Panc1 (cell line): ENCODE results near the gene PER2. TPM values are rescaled to one million over a fixed set of nuclear protein-coding genes. Genes with fewer than 3 reads are reported as not detected.

Experiments
- ATAC-seq: fragments of 200-7000 bp; cut with Tn5 transposase; 2 replicates; pipeline ENCODE4 v1.9.1; 2020; ENCODE audit warnings: mild to moderate bottlenecking, moderate library complexity
- BruUV-seq: library from RNA; stranded (reverse); fragments of 400-500 nt; replicated peaks from 2 replicates; lab custom pipeline; 2021; lab: Mats Ljungman, UMichigan
- CTCF ChIA-PET: fragments of 300-600 bp; sonication (Branson Sonifier 250); formaldehyde crosslinking; loops from one replicate; lab custom pipeline; 2022; ENCODE audit warnings: antibody characterized with exemption; lab: Charles Lee
- POLR2A ChIA-PET: fragments of 300-600 bp; sonication (Branson Sonifier 250); formaldehyde crosslinking; loops from one replicate; lab custom pipeline; 2022; ENCODE audit warnings: antibody characterized with exemption; lab: Charles Lee
- DNase-seq: peaks from one replicate; pipeline ENCODE4 v3.0.0-alpha.2; 2010; ENCODE audit warnings: low read depth, low spot score
- H3K27ac ChIP-seq: 2 replicates; pipeline ENCODE4 v1.5.1; 2011; ENCODE audit warnings: mild to moderate bottlenecking, low read length, inconsistent platforms
- H3K27me3 ChIP-seq: fragments of 200-500 bp; sonication (Bioruptor generic); 2 replicates; pipeline ENCODE4 v1.6.0; 2014; ENCODE audit warnings: low read length, inconsistent platforms; ENCODE audit not compliant: control insufficient read depth, insufficient read depth
- H3K36me3 ChIP-seq: fragments of 200-500 bp; sonication (Bioruptor generic); 2 replicates; pipeline ENCODE4 v1.5.1; 2014; ENCODE audit warnings: inconsistent platforms, mild to moderate bottlenecking, low read length, moderate library complexity; ENCODE audit not compliant: control insufficient read depth, insufficient read depth
- H3K4me1 ChIP-seq: 2 replicates; pipeline ENCODE4 v1.5.1; 2011; ENCODE audit warnings: inconsistent platforms, mild to moderate bottlenecking, low read length, moderate library complexity; ENCODE audit not compliant: control insufficient read depth, insufficient read depth
- H3K4me3 ChIP-seq, 2 experiments: 2 replicates each; pipeline ENCODE4 v1.5.1; 2011 to 2012; ENCODE audit warnings: low read depth in 2 of 2, low read length in 2 of 2, mild to moderate bottlenecking in 2 of 2, inconsistent platforms in 1 of 2, moderate library complexity in 1 of 2
- H3K9me3 ChIP-seq: fragments of 200-500 bp; sonication (Bioruptor generic); 2 replicates; pipeline ENCODE4 v1.5.1; 2014; ENCODE audit warnings: low read depth, mild to moderate bottlenecking, inconsistent platforms, low read length, moderate library complexity; ENCODE audit not compliant: control insufficient read depth, insufficient read depth
- POLR2AphosphoS5 ChIP-seq: IDR thresholded peaks from 2 replicates; pipeline ENCODE4 v1.6.1; 2012; ENCODE audit warnings: mild to moderate bottlenecking, low read depth, low read length, moderate library complexity
- REST ChIP-seq, 2 experiments: IDR thresholded peaks; 2 replicates each; pipeline ENCODE4 v1.6.1; 2011 to 2012; ENCODE audit warnings: low read depth in 2 of 2, control low read depth in 1 of 2, low read length in 1 of 2, mild to moderate bottlenecking in 1 of 2, moderate library complexity in 1 of 2; ENCODE audit not compliant: insufficient read depth in 1 of 2
- SIN3A ChIP-seq: IDR thresholded peaks from 2 replicates; pipeline ENCODE4 v1.6.1; 2012; ENCODE audit warnings: low read depth, mild to moderate bottlenecking, low read length, moderate library complexity, borderline replicate concordance; ENCODE audit not compliant: insufficient read depth
- TCF7L2 ChIP-seq: IDR thresholded peaks from 2 replicates; pipeline ENCODE4 v1.6.1; 2011; ENCODE audit warnings: mild to moderate bottlenecking, low read depth, low read length, inconsistent platforms
- in situ Hi-C: cut with HindIII; loops from 2 replicates; pipeline ENCODE4 v1.10.0; 2016; ENCODE audit warnings: low sequenced_read_pairs, low pct_unique_long_range_greater_than_20kb
- intact Hi-C: fragments of 100-400 bp; cut with micrococcal nuclease; formaldehyde crosslinking; loops from one replicate; pipeline ENCODE4 v1.10.0; 2022; ENCODE audit not compliant: unreplicated experiment
- total RNA-seq: library from RNA; stranded (reverse); gene quantifications from one replicate; pipeline ENCODE4 v1.2.1, GENCODE V29; 2021; ENCODE audit not compliant: unreplicated experiment
- TF ChIP-seq, protein P1 (sequence below): fragments of 450-650 bp; IDR thresholded peaks from 2 replicates; pipeline ENCODE4 v1.5.1; 2017; ENCODE audit warnings: mild to moderate bottlenecking

The PER2 gene
- total RNA-seq, 1 experiment from 2014 or later: 9.9 TPM

DNA sequence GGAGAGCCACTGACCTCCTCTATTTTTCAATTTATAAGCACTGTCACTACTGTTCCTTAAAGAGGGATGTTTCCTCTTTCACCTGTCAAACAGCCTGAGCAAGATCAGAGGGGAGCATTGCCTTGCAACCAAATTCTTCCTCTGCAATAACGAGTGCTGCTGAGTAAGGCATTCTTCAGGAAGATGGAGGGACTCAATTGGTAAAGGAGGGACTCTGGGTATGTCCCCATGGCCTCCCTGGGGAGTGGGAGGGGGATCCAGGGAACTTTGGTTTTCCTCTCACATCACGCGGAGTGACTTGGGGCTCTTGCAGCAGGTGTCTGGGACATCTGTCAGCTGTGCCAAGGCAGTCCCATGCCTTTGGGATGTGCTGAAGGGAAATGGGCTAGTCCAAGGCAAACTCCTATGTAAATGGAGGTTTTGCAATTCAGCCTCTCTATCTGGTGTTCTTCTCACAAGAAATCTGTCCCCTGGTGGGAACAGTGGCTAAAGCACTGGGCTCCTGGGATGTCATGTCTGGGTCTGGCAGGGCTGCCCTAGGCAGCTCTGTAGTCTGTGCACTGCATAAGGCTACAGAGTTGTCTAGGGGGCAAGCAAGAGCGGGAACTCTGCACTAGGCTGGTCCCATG lies 34.2 kb downstream of the PER2 start:
- ATAC-seq (no peak), DNase-seq (no peak)
- intact Hi-C loops (no loop called here), in situ Hi-C loops (no loop called here)
- ChIA-PET POLR2A (no interaction called here), CTCF (interaction anchor here (0.7 kb wide), 1 partner anchor 9 kb away, joined by 3 read pairs; no protein-coding TSS in a partner anchor)
- no peaks in the 10 kb centered on the region for H3K27me3 ChIP-seq
- H3K36me3 ChIP-seq: no peaks in the 10 kb centered on the region
- H3K27ac ChIP-seq: no peak overlapping the region
- no TSS peak for BruUV-seq
- TF ChIP-seq REST (IDR thresholded peaks at IDR 0.05; ENCODE audit: insufficient read depth in 1 of 2, low read depth in 2 of 2, low read length in 1 of 2): no peak
- TF ChIP-seq SIN3A: no peak
- TF ChIP-seq TCF7L2: no peak
- H3K9me3 ChIP-seq: no peaks in the 10 kb centered on the region
- no peaks in the 10 kb centered on the region for H3K4me1 ChIP-seq
- H3K4me3 ChIP-seq: no peak overlapping the region

- Histone ChIP-seq H3K4me1 (no peaks in the 10 kb centered on the region), H3K9me3 (no peaks in the 10 kb centered on the region), H3K27ac (no peak overlapping the region), H3K4me3 (no peak overlapping the region), H3K36me3 (no peaks in the 10 kb centered on the region), H3K27me3 (no peaks in the 10 kb centered on the region)
- in situ Hi-C loops (no loop called here), intact Hi-C loops (no loop called here)
- ChIA-PET CTCF (no interaction called here), POLR2A (no interaction called here)
- no TSS peak for BruUV-seq
- TF ChIP-seq REST (IDR thresholded peaks at IDR 0.05; ENCODE audit: insufficient read depth in 1 of 2, low read depth in 2 of 2, low read length in 1 of 2) (no peak), SIN3A (no peak), TCF7L2 (no peak), POLR2AphosphoS5 (no peak)
- TF ChIP-seq, protein P1, sequence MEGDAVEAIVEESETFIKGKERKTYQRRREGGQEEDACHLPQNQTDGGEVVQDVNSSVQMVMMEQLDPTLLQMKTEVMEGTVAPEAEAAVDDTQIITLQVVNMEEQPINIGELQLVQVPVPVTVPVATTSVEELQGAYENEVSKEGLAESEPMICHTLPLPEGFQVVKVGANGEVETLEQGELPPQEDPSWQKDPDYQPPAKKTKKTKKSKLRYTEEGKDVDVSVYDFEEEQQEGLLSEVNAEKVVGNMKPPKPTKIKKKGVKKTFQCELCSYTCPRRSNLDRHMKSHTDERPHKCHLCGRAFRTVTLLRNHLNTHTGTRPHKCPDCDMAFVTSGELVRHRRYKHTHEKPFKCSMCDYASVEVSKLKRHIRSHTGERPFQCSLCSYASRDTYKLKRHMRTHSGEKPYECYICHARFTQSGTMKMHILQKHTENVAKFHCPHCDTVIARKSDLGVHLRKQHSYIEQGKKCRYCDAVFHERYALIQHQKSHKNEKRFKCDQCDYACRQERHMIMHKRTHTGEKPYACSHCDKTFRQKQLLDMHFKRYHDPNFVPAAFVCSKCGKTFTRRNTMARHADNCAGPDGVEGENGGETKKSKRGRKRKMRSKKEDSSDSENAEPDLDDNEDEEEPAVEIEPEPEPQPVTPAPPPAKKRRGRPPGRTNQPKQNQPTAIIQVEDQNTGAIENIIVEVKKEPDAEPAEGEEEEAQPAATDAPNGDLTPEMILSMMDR: no peak
- DNase-seq (no peak), ATAC-seq (no peak)
These were observed 35.4 kb downstream of the PER2 start for GRCh38 chr2:238252766-238253630.
